GM23338 (cell line): ENCODE measurements around the gene DACH1. TPM values are rescaled to one million over a fixed set of nuclear protein-coding genes. Genes with fewer than 3 reads are reported as not detected.

Experiments
- ATAC-seq: fragments of 200-7000 bp; cut with Tn5 transposase; 3 replicates; pipeline ENCODE4 v1.9.1; 2020
- DNase-seq: peaks from one replicate; pipeline ENCODE4 v3.0.0-alpha.2; 2015; ENCODE audit warnings: low spot score
- H2AFZ ChIP-seq: fragments of 200-600 bp; sonication (generic); 2 replicates; pipeline ENCODE4 v1.8.0; 2016; ENCODE audit warnings: antibody characterized with exemption, mild to moderate bottlenecking, moderate library complexity
- H3F3A ChIP-seq: fragments of 200-600 bp; sonication (generic); replicated peaks from 2 replicates; pipeline ENCODE4 v1.8.0; 2017; ENCODE audit warnings: antibody characterized with exemption, mixed run types, low read depth
- H3K27ac ChIP-seq: fragments of 200-600 bp; sonication (generic); 2 replicates; pipeline ENCODE4 v1.6.1; 2016; ENCODE audit warnings: low read depth
- H3K27me3 ChIP-seq: fragments of 200-600 bp; sonication (generic); 2 replicates; pipeline ENCODE4 v1.8.0; 2016; ENCODE audit warnings: mild to moderate bottlenecking, mixed run types, moderate library complexity; ENCODE audit not compliant: insufficient read depth
- H3K36me3 ChIP-seq: fragments of 200-600 bp; sonication (generic); 2 replicates; pipeline ENCODE4 v1.8.0; 2016; ENCODE audit warnings: mild to moderate bottlenecking; ENCODE audit not compliant: insufficient read depth
- H3K4me1 ChIP-seq: fragments of 200-600 bp; sonication (generic); 2 replicates; pipeline ENCODE4 v1.8.0; 2016; ENCODE audit warnings: mild to moderate bottlenecking, moderate library complexity; ENCODE audit not compliant: insufficient read depth
- H3K4me2 ChIP-seq: fragments of 200-600 bp; sonication (generic); 2 replicates; pipeline ENCODE4 v1.7.1; 2017; ENCODE audit warnings: mixed run types
- H3K4me3 ChIP-seq: fragments of 200-600 bp; sonication (generic); 2 replicates; pipeline ENCODE4 v1.6.1; 2016; ENCODE audit warnings: mixed run types
- H3K79me2 ChIP-seq: fragments of 200-600 bp; sonication (generic); replicated peaks from 2 replicates; pipeline ENCODE4 v1.8.0; 2017; ENCODE audit warnings: mild to moderate bottlenecking; ENCODE audit not compliant: insufficient read depth
- H3K9me2 ChIP-seq: fragments of 200-600 bp; sonication (generic); 2 replicates; pipeline ENCODE4 v1.8.0; 2017; ENCODE audit not compliant: insufficient read depth
- H4K20me1 ChIP-seq: fragments of 200-600 bp; sonication (generic); replicated peaks from 2 replicates; pipeline ENCODE4 v1.8.0; 2017; ENCODE audit warnings: mild to moderate bottlenecking; ENCODE audit not compliant: insufficient read depth
- H3K27ac Mint-ChIP-seq: 2 replicates; pipeline ENCODE4 v1.8.0; 2020; ENCODE audit warnings: inconsistent platforms, mild to moderate bottlenecking, moderate library complexity, mixed read lengths
- H3K27me3 Mint-ChIP-seq: 3 replicates; pipeline ENCODE4 v1.8.0; 2022; ENCODE audit warnings: low read depth, mild to moderate bottlenecking, moderate library complexity, mixed read lengths, inconsistent platforms; ENCODE audit not compliant: insufficient read depth, poor library complexity
- H3K36me3 Mint-ChIP-seq: 3 replicates; pipeline ENCODE4 v1.8.0; 2021; ENCODE audit warnings: low read depth, mild to moderate bottlenecking, inconsistent platforms, moderate library complexity, mixed read lengths
- H3K4me1 Mint-ChIP-seq: 3 replicates; pipeline ENCODE4 v1.8.0; 2020; ENCODE audit warnings: mild to moderate bottlenecking, inconsistent platforms, mixed read lengths
- H3K4me3 Mint-ChIP-seq: 3 replicates; pipeline ENCODE4 v1.8.0; 2021; ENCODE audit warnings: moderate library complexity, mild to moderate bottlenecking, inconsistent platforms, mixed read lengths
- H3K9me3 Mint-ChIP-seq: 3 replicates; pipeline ENCODE4 v1.8.0; 2020; ENCODE audit warnings: moderate library complexity, mild to moderate bottlenecking, inconsistent platforms, mixed read lengths
- EZH2 ChIP-seq: fragments of 200-600 bp; sonication (generic); IDR thresholded peaks from one replicate; pipeline ENCODE4 v1.8.0; 2017; ENCODE audit warnings: antibody characterized with exemption, mild to moderate bottlenecking, low read depth; ENCODE audit not compliant: unreplicated experiment
- JUNB ChIP-seq: IDR thresholded peaks from one replicate; pipeline ENCODE4 v1.6.1; 2016; ENCODE audit warnings: antibody characterized with exemption; ENCODE audit not compliant: unreplicated experiment
- POLR2AphosphoS5 ChIP-seq: IDR thresholded peaks from 2 replicates; pipeline ENCODE4 v1.6.1; 2016; ENCODE audit warnings: antibody characterized with exemption, low read depth
- REST ChIP-seq: IDR thresholded peaks from one replicate; pipeline ENCODE4 v1.6.1; 2018; ENCODE audit warnings: antibody characterized with exemption; ENCODE audit not compliant: unreplicated experiment
- STAT1 ChIP-seq: IDR thresholded peaks from one replicate; pipeline ENCODE4 v1.6.1; 2016; ENCODE audit warnings: antibody characterized with exemption; ENCODE audit not compliant: unreplicated experiment
- ZNF114 ChIP-seq: fragments of 250-450 bp; sonication (Bioruptor Pico); IDR thresholded peaks from 2 replicates; pipeline ENCODE4 v1.5.0; 2020; ENCODE audit warnings: mild to moderate bottlenecking, moderate library complexity
- ZNF462 ChIP-seq: fragments of 250-450 bp; sonication (Bioruptor Pico); IDR thresholded peaks from 2 replicates; pipeline ENCODE4 v1.5.0; 2020; ENCODE audit warnings: mild to moderate bottlenecking, moderate library complexity
- polyA plus RNA-seq: library from polyadenylated mRNA; unstranded; fragments of >200 nt; fragmentation: Nextera tagmentation; extraction: Ambion mirVana; gene quantifications from 2 replicates; pipeline ENCODE4 v1.2.1, GENCODE V29; 2016
- total RNA-seq: library from RNA; depleted of rRNA; stranded (reverse); fragments of >200 nt; shearing (Covaris generic); gene quantifications from 2 replicates; pipeline ENCODE4 v1.2.3, GENCODE V29; 2014

The DACH1 gene
- total and polyA plus RNA-seq, 2 experiments from 2014 or later = 0.45 to 0.57 TPM

GRCh38 chr13:71587193-71587592 lies 279.8 kb downstream of the DACH1 start (continued):
- TF ChIP-seq REST = no peak
- TF ChIP-seq ZNF462 (CRISPR knock-in tag) = no peak
- no peak for TF ChIP-seq JUNB
- no peak for TF ChIP-seq EZH2
- TF ChIP-seq STAT1 = no peak
- no peak for TF ChIP-seq POLR2AphosphoS5

- ATAC-seq (no peak), DNase-seq (no peak)
- Histone ChIP-seq H3K4me1 (no peaks in the 10 kb centered on the region), H3K27ac (no peak overlapping the region), H3K36me3 (no peaks in the 10 kb centered on the region), H3F3A (no peaks in the 10 kb centered on the region), H3K4me2 (no peak overlapping the region), H3K9me2 (no peaks in the 10 kb centered on the region), H3K79me2 (no peaks in the 10 kb centered on the region), H3K27me3 (no peaks in the 10 kb centered on the region), H3K4me3 (no peak overlapping the region), H4K20me1 (no peaks in the 10 kb centered on the region), H2AFZ (no peak overlapping the region)
- H3K9me3 Mint-ChIP-seq = no peaks in the 10 kb centered on the region
- no peaks in the 10 kb centered on the region for H3K36me3 Mint-ChIP-seq
- H3K27me3 Mint-ChIP-seq = no peaks in the 10 kb centered on the region
- no peaks in the 10 kb centered on the region for H3K4me1 Mint-ChIP-seq
- TF ChIP-seq ZNF462 (CRISPR knock-in tag) (no peak), ZNF114 (no peak)
- H3K27ac Mint-ChIP-seq = no peak overlapping the region
- no peak overlapping the region for H3K4me3 Mint-ChIP-seq
These were observed 283.4 kb downstream of the DACH1 start for GRCh38 chr13:71583581-71583980.
